NCI-H82 treated with DMSO at 0.1 percent for 48 hours (cell line): Measurements from ENCODE around the gene REEP3.

Experiments
- DNase-seq: peaks from one replicate; lab custom pipeline; 2025; ENCODE audit not compliant: unreplicated experiment; lab: John Stamatoyannopoulos, UW

Gene REEP3

DNA sequence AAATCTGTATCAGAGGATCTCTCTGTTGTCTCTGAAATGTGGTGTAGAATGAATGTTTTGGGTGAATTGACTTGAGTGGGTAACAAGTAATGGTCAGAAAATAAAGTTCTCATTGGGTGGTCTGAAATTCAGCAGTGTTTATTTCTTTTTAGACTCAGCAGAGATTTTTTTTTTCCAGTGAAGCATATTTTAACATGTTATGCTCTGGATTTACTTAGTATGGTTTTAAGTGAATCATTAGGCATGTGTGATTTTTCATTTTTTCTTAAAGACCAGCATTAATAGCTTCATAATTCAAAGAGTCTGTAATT, 63.5 kb downstream of the REEP3 start:
- no peak for DNase-seq

DNA sequence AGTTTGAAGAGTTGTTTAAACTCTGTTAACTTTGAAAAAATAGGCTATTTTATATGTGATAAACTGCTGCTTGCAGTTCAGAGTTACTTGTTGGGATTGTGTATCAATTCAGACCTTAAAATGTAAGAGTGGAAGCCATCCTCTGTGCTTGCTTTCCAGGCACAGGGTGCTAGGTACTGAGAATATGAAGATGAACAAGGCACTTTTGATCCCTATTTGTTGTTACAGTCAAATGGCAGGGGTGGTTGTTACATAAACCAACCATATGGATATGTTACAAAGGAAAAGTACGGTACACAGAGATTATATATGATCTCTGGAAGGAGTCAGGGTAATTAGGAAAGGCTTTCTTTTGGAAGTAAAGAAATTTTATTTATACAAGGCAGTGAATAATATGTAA, 63.8 kb downstream of the REEP3 start:
- no peak for DNase-seq

DNA sequence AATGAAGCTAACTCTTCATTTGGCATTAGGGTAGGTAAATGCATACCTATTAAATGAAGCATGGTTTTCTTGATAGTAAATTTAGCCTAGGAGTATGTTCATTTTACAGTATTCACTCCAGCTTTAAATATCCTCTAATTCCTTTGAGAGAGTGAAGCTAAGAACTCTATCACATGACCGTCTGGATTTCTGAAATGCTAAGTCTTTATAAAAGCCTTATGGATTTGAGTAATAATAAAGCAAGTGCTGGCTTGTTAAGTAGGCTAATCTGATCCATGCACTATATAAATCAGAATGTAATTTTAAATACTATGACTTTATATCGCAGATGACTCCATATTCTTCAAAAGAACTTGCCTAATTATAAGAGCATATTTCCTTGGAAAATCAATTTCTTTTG, 64.8 kb downstream of the REEP3 start:
- DNase-seq = no peak

DNA sequence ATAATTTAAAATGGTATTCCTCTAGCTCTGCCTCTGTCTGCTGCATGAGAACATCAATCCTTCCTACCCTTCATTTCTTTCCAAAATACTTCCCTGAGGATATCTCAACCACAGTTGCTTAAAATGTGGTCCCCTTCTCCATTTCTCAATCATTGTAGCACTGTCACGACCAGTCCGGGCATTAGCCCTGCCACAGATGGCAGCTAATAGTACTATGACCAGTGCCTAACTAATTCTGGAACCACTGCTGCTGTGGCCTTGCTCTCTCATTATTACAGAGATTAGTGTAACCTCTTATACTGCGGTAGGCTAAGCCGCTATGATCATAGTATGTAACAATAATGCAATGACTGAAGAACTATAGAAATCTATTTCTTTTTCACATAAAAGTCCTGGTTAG, 66.0 kb downstream of the REEP3 start:
- no peak for DNase-seq

DNA sequence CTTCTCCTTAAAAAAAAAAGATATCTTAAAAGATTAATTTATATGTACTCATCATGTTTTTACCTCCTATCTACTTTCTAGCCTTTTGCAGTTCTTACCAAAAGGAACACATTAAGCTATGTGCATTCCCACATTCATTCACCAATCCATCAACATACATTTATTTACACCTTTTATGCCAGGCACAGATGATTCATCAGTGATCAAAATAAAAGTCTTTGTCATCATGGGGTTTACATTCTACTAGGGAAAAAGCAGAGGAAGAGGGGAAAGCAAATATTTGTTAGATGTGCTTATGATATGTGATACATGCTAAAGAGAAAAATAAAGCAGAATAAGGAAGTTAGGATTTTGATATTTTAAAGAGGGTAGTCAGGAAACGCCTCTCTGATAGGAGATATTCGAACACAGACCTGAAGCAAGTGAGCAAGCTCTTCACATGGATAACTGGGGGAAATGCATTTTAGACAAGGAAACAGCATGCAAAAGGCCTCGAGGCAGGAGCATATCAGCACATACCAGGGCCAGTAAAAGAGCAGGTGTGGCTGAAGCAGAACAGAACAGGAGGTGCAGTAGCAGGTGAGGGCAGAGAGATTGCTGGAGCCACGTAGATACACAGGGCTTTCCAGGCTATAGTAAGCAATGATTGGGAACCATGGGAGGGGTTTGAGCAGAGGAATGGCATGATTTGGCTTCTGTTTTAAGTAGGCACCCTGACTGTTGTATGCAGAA, 67.4 kb downstream of the REEP3 start:
- no peak for DNase-seq

DNA sequence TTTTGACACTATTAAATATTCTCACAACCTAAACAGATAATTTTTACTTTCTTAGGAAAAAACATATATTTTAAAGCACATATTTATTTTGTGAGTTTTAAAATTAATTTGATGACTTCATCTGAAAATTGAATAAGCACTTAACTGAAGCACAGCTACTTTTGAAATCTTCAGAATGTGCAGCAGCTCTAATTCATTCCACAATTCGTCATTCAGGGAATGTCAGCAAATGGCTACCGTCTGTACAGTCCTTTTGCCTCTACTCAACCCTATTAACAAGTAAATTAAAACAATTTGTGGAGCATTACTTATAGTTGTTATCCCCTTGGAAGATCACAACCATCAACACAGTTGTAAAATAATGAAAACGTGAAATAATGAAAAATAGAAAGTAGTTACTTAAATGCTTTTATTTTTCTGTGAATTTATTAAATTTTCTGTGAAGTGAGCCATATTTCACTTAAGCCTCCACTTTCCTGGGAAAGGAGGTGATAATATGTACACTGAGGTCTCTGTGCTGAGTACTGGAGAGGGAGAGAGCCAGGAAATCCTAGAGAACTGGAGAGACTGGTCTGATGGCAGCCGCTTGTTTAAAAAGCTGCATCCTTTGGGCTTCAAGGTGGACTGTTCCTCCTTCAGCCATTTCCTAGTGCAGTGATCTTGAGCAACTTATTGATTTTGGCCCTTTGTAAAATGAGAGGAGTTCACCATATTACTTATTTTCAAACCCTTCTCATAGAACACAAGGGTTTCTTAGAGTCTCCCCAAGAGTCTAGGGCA, 70.6 kb downstream of the REEP3 start:
- no peak for DNase-seq

DNA sequence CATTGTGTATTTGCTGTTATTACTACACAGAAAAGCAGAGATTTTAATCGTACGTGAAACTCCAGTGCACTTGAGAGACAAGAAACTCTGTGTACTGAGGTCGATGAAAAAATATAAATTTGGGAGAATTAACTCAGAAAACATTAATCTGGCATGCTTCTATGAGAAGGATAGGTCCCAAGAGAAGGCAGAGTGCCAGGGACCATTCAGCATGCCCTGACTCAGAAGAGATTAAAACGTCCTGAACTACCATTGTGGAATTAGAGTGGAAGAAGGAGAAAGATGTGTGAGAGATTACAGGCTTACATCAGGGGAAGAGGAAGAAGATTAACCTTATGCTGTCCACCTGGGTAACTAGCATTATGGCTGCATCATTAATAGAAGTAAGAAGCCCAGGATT, 72.4 kb downstream of the REEP3 start:
- peak; percentile 56 for DNase-seq

DNA sequence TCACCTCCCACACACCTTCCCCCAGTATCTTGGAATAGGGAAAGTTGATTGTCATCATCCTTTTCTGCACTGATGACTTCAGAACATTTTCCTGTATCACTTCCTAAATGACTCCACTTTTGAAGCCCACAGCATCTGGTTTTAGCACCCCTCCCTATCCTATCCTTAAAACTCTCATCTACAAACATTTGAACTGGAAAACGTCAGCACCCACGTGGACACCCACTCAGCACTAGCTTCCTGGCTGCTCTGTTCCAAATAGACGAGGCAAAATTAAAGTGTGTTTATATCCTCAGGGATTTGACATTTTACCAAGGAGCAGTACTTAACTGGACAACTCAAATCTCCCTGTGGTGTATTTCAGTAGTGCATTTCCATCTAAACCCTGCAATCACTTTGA, 73.9 kb downstream of the REEP3 start:
- no peak for DNase-seq

DNA sequence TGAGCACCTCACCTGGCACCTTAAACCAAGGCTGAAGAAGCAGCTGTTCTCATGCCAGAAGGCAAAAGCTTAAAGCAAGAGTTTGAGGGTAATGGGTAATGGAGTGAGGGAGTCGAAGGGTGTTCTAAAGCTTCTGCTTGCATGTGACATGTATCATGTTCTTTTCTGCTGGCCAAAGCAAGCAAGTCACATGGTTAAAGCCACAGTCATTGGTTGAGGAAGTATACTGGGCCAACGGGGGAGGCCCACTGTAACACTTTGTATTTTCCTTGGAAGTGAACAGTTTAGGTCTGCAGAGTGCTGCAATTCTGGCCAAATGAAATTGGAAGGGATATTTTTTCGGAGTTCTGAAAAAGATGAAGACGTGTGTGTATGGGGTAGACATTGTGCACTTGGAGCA, 75.7 kb downstream of the REEP3 start:
- no peak for DNase-seq

DNA sequence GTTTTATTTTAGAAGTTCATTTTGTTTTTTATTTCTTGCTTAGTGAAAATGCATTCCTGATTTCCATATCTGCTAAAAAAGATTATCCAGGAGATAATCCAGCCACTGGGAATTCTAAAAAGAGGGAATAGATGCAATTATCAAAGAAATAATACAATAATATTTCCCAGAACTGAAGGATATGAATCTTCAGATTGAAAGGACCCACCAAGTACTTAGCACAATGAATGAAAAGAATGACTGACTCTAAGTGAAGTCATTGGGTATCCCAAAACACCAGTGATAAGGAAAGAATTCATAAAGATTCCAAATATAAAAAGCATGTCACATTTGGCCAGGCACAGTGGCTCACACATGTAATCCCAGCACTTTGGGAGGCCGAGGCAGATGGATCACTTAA, 79.3 kb downstream of the REEP3 start:
- no peak for DNase-seq

DNA sequence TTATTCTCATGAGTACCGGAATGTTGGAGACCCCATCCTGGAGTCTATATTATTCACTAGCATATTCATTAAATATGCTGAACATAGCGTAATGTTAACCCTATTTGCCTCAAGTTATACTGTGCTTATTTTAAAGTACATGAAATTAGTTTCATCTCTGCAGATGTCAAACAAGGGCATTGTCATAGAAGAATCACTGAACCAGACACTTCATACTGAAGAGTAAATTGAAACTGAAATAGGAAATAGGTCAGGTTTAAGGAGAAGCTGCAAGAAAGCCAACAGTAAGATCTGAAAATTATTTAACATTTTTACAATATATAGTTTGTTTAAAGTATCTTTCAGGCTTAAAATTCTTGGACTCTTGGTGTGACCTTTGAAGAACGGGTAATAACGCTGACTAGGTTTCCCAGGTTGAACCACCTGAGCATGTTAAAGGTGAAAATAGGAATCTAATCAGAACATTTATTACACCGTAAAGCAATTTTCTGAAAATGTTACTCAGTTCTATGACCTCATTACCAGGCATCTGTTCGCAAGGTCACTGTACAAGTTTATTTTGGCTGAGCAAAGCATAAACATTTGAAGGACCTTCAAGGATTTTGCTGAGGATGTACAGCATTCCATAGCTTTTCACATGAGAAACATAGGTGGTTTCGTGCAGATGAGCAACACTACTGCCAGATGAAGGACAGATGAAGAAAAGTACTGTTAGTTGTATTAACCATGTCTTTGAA, 82.7 kb downstream of the REEP3 start:
- DNase-seq = no peak

DNA sequence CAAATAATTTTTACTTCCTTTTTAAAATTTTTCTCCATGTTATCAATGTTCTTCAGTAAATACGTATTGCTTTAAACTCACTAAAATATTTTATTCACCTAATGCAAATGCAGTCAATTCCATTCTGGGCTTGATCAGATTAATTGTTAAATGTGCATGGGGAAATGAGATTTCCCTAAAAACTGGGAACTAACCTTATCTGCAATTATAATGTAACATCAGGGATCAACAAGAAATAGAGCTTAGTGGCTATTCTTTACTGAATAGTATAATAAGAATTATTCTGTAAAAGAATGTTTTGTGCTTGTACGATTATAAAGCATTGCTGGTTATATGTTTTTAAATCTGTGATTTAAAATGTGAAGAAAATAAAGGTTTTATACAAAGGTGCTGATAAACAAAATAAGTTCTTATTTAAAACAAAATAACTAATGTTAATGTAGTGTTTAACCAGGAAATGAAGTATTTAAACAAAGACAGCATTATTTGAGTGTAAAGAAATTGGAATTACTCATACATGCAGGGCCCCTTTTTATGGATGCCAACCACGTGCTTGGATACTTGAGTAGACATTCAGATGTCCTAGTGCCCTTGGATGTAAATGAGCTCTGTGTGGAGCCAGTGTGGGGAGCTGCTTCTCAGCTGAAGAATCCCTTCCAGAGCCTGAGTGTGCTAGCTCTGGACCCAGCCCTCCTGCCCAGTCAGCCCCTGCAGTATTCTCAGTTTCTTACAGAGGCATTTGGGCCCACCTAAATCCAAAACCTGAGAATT, 84.2 kb downstream of the REEP3 start:
- DNase-seq = no peak

DNA sequence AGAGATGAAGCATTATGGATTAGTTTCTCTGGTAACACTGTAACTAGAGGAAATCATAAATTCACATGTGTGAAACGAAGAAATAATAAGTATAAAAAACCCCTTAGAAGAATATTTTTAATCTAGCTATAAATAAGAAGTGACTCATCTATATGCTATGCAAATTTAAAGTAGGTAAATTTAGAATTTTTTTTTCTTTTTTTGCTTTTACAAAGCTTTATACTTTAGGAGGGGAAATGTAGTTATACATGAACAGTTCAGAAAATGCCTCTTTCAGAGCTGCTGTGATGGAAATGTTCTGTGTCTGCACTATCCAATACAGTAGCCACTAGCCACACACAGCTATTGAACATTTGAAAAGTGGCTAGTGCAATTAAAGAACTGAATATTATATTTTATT, 87.3 kb downstream of the REEP3 start:
- no peak for DNase-seq

DNA sequence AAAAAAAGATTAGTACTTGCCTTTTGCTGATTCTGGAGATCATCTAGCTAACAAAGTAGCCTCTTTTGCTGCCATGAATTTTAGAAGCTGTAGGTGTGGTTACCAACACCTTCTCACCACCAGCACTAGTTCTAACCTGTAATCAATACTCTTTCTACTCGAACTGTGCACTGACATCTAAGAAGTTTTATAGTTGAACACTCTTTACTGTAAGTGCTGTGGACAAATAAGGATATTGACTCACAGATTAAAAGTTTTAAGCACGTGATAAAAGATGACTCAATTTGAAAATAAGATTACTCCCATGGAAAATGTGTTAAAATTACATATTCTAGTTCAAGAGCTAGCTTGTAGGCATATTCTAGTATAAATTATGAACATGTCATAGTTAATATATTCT, 89.9 kb downstream of the REEP3 start:
- no peak for DNase-seq

DNA sequence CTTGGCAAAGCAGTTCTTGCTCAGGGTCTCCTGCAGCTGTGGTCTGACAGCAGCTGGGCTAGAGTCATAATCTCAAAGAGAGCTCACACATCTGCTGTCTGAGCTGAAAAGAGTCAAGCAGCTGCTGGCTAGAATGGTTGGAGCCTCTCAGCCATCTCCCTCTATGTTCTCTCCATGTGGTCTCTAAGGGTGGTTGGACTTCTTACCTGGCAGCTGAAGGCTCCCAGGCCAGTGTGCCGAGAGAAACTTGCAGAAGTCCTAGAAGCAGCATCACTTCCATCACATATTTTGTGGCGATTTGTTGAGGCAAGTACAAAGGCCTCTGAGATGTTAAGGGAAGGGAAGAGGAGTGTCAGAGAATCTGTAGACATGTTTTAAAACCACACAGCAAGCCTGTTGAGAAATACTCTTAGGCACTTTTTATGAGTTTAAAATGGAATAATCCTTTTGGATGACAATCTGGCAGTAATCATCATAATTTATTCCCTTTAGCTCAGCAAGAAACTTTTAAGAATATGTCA, 93.2 kb downstream of the REEP3 start:
- peak; percentile 6 for DNase-seq

DNA sequence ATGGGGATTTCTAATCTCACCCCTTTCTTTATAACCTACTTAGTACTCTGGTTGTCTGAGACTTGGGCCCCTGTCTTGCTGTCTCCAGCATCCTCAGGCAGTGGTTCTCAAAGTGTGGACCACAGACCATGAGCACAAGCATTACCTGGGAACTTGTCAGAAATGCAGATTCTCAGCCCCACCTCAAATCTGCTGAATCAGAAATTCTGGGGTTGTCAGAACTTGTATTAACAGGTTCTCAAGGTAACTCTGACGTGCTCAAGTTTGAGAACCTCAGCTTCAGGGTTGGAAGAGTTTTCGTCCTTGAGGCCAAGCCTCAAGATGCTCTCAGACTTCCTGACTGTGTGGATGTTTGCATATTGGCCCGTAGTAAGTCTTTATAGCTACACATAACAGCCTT, 97.4 kb downstream of the REEP3 start:
- DNase-seq = no peak

DNA sequence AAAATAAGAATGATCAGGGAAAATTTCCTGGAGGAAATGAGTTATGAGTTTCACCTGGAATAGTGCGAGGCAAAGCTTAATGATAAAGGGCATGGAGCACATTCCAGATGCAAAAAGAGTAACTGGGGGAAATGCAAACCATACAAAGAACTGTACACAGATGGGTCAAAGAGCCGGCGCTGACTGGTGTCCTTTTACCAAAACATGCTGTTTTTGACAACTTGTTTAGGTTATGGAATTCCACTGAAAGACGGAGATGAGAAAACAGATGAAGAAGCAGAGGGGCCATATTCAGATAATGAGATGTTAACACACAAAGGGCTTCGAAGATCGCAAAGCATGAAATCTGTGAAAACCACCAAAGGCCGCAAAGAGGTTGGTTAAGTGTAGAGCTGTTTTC, 98.2 kb downstream of the REEP3 start:
- DNase-seq = no peak

DNA sequence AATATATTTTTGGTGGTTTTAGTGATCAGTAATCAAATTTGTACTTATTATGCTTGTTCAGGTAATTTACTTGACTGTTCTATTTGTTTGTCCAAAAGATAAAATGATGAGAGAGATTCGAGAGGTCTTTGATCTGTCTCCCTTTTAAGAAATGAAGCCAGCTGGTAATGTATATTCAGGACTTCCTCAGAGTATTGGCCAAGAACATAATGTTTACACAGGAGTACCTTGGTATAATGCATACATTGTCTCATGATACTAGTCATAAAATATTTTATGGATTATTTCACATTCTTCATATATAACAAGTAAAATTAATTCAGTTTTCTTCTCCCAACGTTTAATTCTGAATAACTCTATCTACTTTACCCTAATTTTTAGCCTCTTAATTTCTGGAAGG, 100.9 kb downstream of the REEP3 start:
- DNase-seq = no peak

DNA sequence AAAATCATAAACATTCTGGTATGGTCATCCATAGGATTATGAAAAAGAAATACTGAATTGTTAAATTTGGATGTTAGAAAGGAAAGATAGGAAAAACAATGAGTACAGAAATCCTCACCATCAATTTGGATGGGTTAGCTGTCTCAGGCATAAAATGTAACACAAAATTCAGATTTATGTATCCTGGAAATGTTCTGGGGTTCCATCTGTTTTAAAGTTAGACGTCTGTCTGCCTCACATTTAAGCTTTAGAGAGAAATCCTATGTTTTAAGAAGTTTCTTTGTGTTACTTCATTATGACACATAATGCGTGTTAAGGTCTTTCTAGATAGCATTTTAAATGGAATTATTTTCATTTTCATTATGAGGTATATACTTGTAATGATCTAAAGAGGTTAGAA, 103.5 kb downstream of the REEP3 start:
- DNase-seq = no peak

DNA sequence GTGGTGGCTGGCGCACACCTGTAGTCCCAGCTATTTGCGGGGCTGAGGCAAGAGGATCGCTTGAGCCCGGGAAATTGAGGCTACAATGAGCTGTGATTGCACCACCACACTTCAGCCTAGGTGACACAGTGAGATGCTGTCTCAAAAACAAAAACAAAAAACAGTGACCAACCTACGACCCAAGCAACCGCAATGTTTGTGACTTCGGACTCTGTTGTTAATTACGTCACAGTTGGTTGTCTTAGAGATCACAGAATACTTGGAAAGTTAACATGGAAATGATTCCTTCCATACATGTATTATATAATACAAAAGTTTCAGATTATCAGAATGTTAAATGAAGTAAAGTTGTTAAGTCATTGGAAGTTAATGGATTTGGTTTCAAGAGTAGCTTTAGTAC, 106.2 kb downstream of the REEP3 start:
- no peak for DNase-seq

DNA sequence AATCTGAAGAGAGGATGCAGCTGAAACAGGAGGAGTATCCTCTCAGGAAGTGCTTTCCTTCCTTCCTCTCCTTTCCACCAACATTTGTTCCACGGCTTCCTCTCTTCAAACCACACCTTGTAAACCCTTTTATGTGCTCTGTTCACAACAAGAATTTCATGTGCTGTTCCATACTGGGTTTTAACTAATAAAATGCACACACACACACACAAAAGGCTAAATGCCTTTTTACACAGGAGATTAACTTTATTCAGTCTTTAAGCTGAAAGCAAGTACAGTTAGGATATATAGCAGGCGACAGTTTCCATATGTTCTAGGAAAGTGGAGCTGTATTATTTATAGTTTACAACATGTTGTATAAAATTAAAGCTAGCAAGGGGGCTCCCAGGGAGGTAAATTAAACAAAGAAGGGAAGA, 106.7 kb downstream of the REEP3 start:
- peak; percentile 4 for DNase-seq
